HCEC 1CT (cell line): ENCODE measurements around the gene IBTK.
"Not testable (repeated sequence)": the region's sequence is repeated elsewhere in the genome, so short reads cannot be mapped to it uniquely, and the experiment has no call there.

ENCODE experiments used
- DNase-seq: peaks from one replicate; pipeline ENCODE4 v3.0.0-alpha.2; 2017

The IBTK gene

GRCh38 chr6:82246802-82247504 is 591 bp downstream of the IBTK start:
- DNase-seq: peak; percentile 39

DNA sequence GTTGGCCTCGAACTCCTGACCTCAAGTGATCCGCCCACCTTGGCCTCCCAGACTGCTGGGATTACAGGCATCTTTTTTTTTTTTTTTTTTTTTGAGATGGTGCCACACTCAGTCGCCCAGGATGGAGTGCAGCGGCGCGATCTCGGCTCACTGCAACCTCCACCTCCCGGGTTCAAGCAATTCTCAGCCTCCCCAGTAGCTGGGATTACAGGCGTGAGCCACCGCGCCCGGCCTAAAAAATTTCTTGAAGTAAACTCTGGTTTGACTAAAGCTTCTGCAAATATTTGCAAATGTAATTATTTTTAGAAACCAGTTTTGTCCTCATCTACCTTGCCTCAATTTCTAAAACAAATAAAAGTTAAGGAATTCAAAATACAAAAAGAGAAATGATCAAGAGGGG is 1.2 kb downstream of the IBTK start:
- no peak for DNase-seq

GRCh38 chr6:82245376-82245775 is 2.2 kb downstream of the IBTK start:
- DNase-seq: no peak

GRCh38 chr6:82243884-82244283 is 3.7 kb downstream of the IBTK start:
- no peak for DNase-seq

- no peak for DNase-seq
Measured at GRCh38 chr6:82240186-82240585, 7.4 kb downstream of the IBTK start.

DNA sequence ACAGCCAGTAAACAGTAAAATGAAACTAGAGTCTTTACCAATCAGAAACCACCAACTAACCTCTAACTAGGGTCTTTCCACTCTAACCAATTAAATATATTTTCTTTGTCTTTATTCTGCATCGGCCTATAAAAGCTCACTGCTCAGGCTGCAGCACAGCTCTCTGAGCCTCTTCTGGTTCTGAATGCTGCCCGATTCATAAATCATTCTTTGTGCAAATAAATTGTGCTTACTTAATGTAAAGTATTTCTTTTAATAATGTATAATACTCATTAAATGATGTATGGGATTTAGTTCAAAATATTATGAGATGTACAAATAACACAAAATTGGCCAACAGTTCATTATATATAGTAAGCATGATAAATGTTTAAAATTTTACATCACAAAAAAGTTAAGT is 7.9 kb downstream of the IBTK start:
- DNase-seq: no peak

- DNase-seq: no peak
Measured at GRCh38 chr6:82237013-82237412, 10.5 kb downstream of the IBTK start.

DNA sequence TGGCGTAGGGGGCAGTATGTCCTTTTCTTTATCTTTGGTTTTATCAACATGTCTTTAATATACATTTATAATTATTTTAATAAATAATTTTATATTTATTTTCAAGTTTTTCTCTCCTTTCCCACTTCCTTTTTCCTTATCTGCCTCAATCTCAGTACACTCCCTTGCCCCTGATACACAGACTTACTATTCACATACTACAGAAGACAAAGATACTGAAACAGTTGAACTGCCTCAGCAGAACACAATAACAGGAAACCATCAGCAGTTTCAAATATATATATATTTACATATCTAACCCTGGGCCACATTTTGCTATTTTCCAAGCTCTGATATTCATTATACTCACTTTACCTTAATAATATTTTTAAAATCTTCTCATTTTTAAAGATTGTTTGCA is 19.8 kb downstream of the IBTK start:
- DNase-seq: no peak

- DNase-seq: no peak
Measured at GRCh38 chr6:82220167-82220566, 27.4 kb downstream of the IBTK start.

- no peak for DNase-seq
Measured at GRCh38 chr6:82217018-82217586, 30.4 kb downstream of the IBTK start.

DNA sequence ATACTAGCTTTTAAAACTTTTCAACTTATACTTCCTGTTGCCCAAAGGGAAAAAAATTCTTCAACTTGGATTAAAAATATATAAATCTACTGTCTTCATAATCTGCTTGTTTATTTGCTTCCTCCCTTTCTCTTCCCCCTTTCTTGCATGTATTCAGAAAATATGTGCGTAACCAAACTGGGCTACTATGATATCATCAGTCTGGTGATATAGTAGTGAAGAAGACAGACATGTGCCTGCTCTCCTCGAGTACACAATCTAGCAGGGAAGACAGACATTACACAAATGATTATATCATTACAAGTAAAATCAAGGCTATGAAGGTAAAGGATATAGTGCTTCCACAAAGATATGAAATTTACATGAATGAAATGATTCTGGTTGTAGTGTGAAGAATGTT is 31.0 kb downstream of the IBTK start:
- no peak for DNase-seq

DNA sequence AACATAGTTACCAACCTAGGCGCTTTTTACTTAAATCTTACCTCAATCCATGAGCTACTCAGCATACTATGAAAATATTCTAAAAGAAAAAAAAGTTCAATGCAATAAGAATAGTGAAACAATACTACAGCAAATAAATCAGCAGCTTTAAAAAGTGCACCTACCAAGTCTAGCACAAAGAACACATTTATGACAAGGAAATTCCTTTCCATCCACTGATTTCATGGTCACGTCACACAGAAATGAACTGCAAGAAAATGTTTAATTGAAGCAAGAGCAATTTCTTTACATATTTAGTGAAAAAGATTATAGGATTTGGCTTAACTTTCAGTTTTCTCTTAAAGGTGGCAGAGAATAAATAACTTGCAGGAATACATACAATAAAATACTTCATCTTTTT is 36.2 kb downstream of the IBTK start:
- DNase-seq: no peak

- peak; percentile 38 for DNase-seq
Measured at GRCh38 chr6:82208913-82209312, 38.6 kb downstream of the IBTK start.

GRCh38 chr6:82205930-82206392 is 41.6 kb downstream of the IBTK start:
- DNase-seq: peak; percentile 20

DNA sequence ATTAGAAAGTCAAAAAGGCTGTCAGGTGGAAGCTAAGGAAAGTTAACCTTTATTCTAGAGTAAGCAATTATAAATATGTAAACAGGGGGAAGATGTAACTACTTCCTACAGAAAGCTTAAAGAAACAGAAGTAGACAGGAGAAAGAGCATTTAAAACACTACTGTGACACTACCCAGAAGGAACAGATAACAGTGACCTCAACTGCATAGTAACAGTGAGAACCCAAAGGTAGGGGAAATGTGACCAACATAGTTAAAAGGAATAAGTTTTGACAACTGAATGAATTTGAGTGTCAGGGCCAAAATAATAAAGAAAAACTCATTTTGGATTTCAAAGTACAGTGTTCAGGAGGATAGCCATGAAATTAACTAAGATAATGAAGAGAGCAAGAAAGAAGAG is 43.5 kb downstream of the IBTK start:
- no peak for DNase-seq

DNA sequence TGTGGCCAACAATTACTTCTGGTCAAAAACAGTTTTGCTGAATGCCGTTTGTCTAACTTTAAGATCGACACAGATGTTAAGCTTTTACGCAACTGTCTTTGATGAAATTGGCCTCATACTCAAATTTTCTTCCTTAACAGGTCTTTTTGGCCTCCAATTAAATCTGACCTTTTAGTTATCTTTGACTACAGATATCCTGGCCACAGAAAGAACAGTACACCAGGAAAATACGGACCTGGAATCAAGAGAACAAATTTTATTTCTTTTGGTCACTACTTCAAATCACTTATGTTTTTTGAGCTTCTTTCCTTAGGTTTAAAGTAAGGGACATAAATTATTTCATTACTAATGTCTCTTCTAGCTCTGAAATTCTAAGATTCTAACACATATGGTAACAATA is 49.8 kb downstream of the IBTK start:
- DNase-seq: no peak

DNA sequence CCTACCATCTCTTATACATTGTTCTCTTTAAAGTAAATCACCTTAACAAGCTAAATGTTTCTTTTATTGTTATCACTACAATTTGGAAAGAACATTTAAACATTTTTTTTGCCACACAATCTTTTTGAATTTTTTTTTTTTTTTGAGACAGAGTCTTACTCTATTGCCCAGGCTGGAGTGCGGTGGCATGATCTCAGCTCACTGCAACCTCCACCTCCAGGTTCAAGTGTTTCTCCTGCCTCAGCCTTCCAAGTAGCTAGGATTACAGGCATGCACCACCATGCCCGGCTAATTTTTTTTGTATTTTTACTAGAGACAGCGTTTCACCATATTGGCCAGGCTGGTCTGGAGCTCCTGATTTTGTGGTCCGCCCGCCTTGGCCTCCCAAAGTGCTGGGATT is 50.3 kb downstream of the IBTK start:
- DNase-seq: not testable (repeated sequence)

GRCh38 chr6:82196161-82196560 is 51.4 kb downstream of the IBTK start:
- DNase-seq: no peak

DNA sequence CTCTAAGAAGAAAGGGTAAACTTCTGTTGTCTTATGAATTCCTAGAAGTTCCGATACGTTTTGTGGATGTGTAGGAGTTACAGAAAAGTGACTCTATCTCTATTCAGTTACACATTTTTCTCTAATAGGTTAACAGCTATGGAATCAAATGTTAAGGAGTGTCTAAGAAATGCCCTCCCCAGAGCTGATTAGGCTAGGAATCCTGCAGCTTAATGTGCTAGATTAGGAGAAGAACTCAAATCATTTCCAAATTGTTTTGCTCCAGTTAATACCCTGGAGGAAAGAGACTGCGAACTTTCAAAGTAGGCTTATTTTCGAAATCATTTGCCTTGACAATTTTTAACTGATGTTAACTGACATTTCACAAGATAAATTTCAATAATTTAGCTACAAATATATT is 51.9 kb downstream of the IBTK start:
- DNase-seq: no peak

DNA sequence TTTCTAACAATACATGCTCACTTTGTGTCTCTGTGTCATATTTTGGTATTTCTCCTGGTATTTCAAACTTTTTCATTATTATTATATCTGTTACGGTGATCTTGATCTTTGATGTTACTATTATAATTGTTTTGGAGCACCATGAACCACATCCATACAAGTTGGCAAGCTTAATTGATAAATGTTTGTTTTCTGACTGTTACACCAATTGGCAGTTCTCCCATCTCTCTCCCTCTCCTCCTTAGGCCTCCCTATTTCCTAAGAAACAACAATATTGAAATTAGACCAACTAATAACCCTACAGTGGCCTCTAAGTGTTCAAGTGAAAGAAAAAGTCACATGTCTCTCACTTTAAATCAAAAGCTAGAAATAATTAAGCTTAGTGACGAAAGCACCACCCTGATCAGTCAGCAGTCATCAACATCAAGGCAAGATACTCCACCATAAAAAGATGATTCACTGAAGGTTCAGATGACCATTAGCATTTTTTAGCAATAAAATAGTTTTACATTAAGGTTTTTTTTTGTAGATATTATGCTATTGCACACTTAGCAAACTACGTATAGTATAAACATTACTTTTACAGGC is 61.5 kb downstream of the IBTK start:
- DNase-seq: no peak

DNA sequence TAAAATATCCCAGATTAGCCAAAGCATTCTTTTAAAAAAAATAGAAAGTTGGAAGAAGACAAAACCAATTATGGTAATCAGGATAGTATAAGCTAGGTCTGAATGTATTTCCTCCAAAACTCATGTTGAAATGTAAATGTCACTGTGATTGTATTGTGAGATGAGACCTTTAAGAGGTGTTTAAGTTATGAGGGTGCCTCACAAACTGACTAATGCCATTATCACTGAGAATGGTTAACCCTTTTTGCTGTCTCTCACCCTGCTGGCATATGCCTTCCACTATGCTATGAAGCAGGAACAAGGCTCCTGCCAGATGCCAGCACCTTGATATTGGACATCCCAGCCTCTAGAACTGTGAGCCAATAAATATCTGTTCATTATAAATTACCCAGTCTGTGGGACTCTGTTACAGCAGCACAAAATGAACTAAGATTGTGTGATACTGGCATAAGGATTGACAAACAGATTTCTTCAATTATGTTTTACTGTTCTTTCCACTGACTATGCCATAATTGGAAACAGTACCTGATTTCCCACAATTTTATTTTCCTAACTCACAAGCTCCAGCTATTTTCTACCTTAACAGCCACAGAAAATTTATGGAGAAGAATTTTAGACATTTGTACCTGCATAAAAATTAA is 63.8 kb downstream of the IBTK start:
- no peak for DNase-seq

DNA sequence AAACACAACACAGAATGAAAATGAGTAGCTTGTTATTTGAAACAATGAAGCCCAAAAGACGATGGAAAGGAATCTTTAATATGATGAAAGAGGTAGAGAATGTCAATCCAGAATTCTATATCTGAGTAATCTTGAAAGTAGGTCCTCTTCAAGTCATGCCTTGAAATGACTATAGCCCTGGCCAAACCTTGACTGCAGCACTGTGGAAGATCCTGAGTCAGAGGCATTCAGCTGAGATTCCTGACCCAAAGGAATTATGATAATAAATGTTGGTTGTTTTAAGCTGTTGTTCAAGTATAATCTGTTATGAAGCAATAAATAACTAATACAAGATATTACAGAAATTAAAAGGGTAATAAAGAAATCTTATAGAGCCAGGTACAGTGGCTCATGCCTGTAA is 64.8 kb downstream of the IBTK start:
- DNase-seq: peak; percentile 55

DNA sequence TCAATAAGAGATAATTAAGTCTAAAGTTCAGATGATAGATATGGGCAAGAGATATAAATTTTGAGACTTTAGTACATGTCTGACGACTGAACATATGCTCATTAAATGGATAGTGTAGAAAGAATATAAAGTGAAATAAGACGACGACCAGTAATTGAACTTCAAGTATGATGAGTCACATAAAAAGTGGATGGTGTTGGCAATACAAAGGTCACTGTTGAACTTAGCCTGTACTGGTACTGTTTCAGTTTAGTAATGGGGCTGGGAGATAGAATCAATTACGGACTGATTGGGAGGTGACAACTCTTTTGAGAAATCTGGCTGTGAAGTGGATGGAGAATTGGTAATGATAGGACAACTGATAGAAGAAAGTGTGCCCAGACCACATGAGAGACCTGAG is 68.1 kb downstream of the IBTK start:
- no peak for DNase-seq

GRCh38 chr6:82178759-82179112 is 68.8 kb downstream of the IBTK start:
- no peak for DNase-seq
